HG03521 (cell line): ENCODE results near the gene MED27.

ENCODE experiments used
- ATAC-seq: cut with Tn5 transposase; IDR thresholded peaks from one replicate; pipeline ENCODE4 v1.9.1; 2021; ENCODE audit warnings: mild to moderate bottlenecking, moderate library complexity; ENCODE audit not compliant: unreplicated experiment

The MED27 gene

DNA sequence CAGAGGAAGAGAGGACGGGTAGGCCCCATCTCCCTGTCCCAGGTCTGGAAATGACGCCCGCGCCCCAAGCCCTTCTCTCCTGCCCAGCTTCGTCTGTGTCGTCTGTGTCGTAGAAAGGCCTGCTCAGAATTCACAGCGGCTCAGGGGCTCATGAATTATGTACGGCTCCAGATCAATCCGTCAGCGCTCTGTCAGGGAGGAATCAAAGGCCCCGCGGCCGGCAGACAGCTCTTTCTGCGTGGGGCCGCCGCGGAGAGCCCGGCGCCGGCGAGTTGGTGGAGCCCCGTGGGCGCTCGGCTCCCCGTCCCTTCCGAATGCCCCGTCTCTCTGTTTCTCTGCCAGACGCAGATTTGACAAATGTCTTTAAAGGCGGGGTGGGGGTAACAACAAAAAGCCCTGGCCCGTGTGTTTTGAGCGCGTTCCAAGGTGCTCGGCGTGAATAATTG lies 255.9 kb downstream of the MED27 start:
- ATAC-seq: no peak

DNA sequence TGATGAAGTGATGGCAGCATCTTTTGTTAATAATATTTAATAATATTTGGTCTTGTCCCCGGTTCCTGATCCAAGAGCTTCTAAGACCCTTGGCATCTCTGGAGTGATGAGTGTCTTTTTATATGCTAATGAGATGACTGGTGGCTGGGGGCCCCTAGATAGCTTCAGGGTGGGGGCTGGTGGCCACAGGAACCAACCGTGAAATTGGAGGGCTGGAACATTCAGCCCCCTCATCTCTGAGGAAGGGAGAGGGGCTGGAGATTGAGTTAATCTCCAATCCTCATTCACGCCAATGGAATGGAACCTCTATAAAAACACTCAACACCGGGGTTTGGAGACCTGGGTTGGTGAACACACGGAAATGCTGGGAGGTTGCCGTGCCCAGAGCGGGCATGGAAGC lies 261.6 kb downstream of the MED27 start:
- no peak for ATAC-seq

DNA sequence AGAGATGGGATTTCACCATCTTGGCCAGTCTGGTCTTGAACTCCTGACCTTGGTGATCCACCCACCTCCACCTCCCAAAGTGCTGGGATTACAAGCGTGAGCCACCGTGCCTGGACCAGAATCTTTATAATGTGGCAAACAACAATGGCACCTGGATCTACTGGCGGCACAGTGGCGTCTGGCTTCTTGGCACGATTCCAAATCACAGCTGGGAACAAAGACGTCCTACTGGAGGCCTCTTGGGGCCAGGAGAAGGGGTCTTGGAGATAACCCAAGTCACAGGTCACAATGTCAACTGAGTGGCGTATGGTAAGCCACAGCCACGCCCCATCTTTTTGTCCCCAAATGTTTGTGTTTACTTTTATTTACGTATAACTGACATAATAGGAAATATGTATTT lies 262.0 kb downstream of the MED27 start:
- no peak for ATAC-seq

DNA sequence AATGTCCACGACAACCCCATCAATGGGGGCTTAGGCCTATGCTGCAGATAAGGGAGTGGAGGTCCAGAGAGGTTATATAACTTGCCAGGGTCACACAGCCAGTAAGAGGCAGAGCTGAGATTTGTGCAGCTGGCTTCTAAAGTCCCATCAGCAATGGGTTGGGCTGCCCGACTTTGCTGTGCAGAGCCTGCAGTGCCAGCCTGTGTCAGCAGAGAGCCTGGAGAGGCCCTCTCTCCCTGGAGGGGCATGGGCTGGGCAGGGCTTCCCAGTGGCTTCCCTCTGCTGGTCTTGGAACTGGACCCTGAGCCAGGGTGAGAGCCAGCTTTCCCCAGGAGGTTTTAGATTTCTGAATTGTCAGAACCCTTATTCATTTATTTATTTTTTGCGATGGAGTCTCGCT lies 262.6 kb downstream of the MED27 start:
- ATAC-seq: no peak

DNA sequence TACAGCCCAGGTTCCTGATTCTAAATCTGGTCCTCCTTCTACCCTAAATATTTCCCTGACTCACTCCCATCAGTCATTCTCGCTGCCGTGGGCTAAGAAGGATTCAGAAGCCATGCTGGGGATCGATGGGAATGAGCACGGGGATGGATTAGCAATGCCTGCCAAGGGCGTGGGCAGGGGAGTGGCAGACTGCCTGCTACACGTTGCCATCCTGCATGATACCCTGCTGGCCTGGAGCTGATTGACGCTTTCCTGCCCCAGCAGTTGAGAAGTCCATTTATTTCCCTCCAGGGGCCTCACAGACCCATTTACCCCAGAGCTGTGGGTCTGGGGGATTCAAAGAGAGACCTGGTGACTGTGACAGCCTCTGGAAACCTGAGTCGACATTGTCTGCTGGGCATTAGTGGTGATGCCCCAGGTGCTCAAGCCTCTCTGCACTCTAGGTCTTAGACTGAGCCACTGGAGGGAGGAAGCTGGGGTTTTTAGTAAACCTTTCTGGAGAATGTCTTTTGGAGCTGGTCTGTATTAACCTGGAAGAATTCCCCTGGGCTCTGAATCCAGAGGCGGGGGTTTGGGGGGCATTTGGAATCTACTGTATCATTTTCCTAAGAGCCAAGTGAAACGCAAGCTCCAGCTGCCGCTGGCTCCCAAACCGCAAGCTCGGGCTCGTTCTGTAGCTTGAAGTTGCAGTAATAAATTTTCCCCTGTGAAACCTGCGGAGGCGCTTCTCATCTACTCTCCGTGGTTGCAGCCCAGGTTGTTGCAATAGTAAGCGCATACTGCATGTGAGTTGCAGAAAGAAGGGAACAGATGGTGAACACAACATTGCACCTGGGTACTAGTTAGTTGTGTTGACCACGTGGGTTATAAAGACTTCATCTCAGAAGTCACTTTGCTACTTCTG lies 263.4 kb downstream of the MED27 start:
- ATAC-seq: no peak

DNA sequence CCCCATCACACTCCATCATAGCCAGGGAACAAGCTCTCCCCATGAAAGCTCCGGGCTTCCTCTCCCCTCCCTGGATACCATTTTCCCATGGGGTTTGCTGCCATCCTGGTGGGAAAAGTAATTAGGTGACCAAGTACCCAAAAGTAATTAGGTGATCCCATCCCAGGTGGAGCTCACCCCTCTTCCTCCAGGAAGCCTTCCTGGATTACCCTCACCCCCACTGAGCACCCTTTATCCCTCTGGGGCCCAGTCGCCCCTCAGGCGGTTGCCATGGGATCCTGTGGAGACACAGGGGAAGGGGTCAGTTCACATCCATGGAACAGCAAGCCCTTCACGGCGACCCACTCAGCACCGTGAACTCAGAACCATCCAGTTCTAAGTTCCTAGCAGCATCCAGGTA lies 265.0 kb downstream of the MED27 start:
- no peak for ATAC-seq

DNA sequence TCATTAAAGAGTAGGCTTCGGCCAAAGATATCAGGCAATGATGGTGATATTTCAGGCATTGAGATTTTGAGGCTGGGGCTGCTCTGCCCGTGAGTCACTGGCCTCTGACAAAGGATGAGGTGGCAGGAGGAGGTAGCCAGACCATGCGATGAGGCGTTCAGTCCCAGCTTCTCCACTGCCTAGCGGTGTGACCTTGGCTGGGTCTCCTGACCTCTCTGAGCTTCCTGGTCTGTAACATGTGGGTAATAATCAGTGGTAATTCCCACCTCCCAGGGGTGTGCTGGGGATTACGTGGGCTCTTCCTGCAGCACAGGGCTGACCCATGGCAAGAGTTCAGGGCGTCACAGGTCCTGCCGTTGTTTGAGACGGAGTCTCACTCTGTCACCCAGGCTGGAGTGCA lies 266.6 kb downstream of the MED27 start:
- no peak for ATAC-seq

DNA sequence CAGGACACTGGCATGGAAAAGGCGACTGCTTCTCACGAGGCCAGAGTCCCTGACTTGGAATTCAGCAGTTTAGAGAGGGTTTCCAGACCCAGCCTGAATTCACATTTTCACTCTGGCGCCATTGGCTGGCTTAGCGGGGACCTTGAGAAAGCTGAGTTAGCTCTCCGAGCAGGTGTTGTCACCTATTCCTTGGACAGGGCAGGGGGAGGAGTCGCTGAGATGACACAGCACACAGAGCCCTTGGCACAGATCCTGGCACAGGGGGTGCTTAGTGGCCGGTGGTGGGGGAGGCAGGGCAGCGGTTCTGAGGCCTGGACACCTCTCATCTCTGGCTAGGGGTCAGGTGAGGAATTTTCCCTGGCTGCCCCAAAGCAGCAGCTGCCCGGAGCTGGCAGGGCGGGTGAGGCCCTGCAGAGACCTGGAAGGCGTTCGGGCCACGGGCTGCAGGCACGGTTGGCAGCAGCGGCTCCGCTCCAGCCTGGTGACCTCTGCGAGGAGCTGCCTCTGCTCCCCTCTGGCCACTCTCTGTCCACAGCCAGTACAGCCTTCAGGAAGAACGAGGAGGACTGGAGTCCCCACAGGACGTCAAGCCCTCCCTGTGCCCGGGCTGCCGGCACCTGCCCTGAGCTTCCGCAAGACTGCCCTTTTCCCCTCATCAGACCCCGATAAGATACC lies 267.4 kb downstream of the MED27 start:
- no peak for ATAC-seq

DNA sequence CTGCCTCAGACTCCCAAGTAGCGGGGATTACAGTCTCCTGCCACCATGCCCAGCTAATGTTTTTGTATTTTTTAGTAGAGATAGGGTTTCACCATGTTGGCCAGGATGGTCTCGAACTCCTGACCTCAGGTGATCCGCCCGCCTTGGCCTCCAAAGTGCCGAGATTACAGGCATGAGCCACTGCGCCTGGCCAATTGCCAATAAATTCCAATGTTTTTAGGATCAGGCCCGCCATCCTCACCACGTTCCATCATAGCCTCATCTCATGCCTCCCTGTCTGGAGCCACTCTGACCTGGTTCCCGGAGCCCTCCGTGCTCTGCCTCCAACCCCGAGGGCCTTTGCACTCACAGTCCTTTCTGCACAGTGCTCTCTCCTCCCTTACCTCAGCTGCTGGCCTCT lies 268.3 kb downstream of the MED27 start:
- ATAC-seq: no peak

DNA sequence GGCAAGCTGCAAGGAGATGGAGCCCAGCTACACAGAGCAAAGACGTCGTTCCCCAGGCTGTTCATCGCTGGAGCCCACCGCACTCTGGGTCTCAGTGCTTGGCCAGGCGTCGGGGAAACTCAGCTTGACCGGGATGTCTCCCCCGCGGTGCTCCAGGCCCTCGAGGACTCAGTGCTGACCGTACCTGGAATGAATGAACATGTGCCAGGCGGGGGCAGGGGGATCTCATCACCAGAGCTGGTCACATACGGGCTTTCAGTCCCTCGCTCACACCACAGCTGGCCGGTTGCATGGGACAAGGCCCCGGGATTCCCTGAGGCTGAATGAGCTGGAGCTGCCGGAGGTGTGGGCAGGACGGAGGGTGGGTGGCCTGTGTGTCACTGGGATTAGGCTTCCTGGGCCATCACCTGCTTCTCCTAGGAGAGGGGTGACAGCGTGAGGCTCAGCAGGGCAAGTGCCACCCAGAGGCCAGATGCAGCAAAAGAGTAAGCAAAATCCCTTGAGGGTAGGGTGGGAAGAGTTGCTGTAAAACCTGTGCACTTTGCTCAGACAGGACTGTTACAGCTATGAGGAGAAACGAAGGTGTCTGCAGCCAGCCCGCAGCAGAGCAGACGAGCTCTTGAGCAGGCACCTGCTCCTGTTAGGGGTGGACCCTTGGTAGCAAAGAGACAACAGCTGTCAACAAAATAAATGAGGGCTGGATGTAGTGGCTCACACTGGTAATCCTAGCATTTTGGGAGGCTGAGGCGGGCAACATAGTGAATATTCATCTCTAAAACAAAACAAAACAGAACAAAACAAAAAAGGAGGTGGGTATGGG lies 269.1 kb downstream of the MED27 start:
- ATAC-seq: no peak
